H9 (cell line): ENCODE results near the gene JAKMIP3. TPM values are rescaled to one million over a fixed set of nuclear protein-coding genes. Genes with fewer than 3 reads are reported as not detected.

ENCODE experiments used
- DNase-seq: peaks from one replicate; pipeline ENCODE4 v3.0.0-alpha.2; 2017
- H2AFZ ChIP-seq: one replicate; pipeline ENCODE4 v1.6.1; 2013; ENCODE audit warnings: mild to moderate bottlenecking, low read length, control low read depth, moderate library complexity
- H2AK5ac ChIP-seq: 2 replicates; pipeline ENCODE4 v1.6.1; 2013; ENCODE audit warnings: low read length, control low read depth, mixed read lengths; ENCODE audit not compliant: insufficient read length
- H2BK120ac ChIP-seq: one replicate; pipeline ENCODE4 v1.6.1; 2013; ENCODE audit warnings: low read depth, mild to moderate bottlenecking, low read length, control low read depth, inconsistent platforms; ENCODE audit not compliant: poor library complexity, severe bottlenecking
- H2BK12ac ChIP-seq: 2 replicates; pipeline ENCODE4 v1.6.1; 2013; ENCODE audit warnings: low read length, control low read depth, mixed read lengths, low read depth; ENCODE audit not compliant: insufficient read length
- H2BK15ac ChIP-seq: 2 replicates; pipeline ENCODE4 v1.6.1; 2013; ENCODE audit warnings: low read depth, low read length, control low read depth
- H2BK20ac ChIP-seq: one replicate; pipeline ENCODE4 v1.6.1; 2013; ENCODE audit warnings: low read depth, mild to moderate bottlenecking, low read length, control low read depth, inconsistent platforms; ENCODE audit not compliant: poor library complexity, severe bottlenecking
- H2BK5ac ChIP-seq: 2 replicates; pipeline ENCODE4 v1.6.1; 2013; ENCODE audit warnings: low read length, control low read depth, mixed read lengths; ENCODE audit not compliant: insufficient read length
- H3K14ac ChIP-seq: 2 replicates; pipeline ENCODE4 v1.6.1; 2013; ENCODE audit warnings: low read length, control low read depth; ENCODE audit not compliant: insufficient read depth
- H3K18ac ChIP-seq: 2 replicates; pipeline ENCODE4 v1.6.1; 2013; ENCODE audit warnings: low read depth, mild to moderate bottlenecking, mixed read lengths, low read length, control low read depth; ENCODE audit not compliant: insufficient read length
- H3K23ac ChIP-seq: 2 replicates; pipeline ENCODE4 v1.6.1; 2013; ENCODE audit warnings: low read length, control low read depth, mixed read lengths, low read depth; ENCODE audit not compliant: insufficient read length
- H3K23me2 ChIP-seq: 2 replicates; pipeline ENCODE4 v1.6.1; 2013; ENCODE audit warnings: low read depth, mild to moderate bottlenecking, mixed read lengths, low read length, control low read depth; ENCODE audit not compliant: insufficient read length, poor library complexity, severe bottlenecking
- H3K27ac ChIP-seq: 2 replicates; pipeline ENCODE4 v1.5.1; 2013; ENCODE audit warnings: low read length, control low read depth, mixed read lengths, low read depth; ENCODE audit not compliant: insufficient read length
- H3K27me3 ChIP-seq: 2 replicates; pipeline ENCODE4 v1.6.1; 2013; ENCODE audit warnings: low read length, control low read depth, inconsistent platforms; ENCODE audit not compliant: insufficient read depth
- H3K4ac ChIP-seq: 2 replicates; pipeline ENCODE4 v1.6.1; 2013; ENCODE audit warnings: low read depth, mild to moderate bottlenecking, control low read depth, inconsistent platforms, low read length, moderate library complexity
- H3K4me1 ChIP-seq: 2 replicates; pipeline ENCODE4 v1.6.1; 2013; ENCODE audit warnings: low read length, control low read depth, inconsistent platforms; ENCODE audit not compliant: insufficient read depth
- H3K4me2 ChIP-seq: 2 replicates; pipeline ENCODE4 v1.6.1; 2013; ENCODE audit warnings: low read length, control low read depth, mixed read lengths; ENCODE audit not compliant: insufficient read length, insufficient read depth
- H3K56ac ChIP-seq: 2 replicates; pipeline ENCODE4 v1.6.1; 2013; ENCODE audit warnings: low read depth, mild to moderate bottlenecking, mixed read lengths, low read length, control low read depth; ENCODE audit not compliant: insufficient read length
- H3K79me1 ChIP-seq: 2 replicates; pipeline ENCODE4 v1.6.1; 2013; ENCODE audit warnings: low read depth, mild to moderate bottlenecking, moderate library complexity, low read length, control low read depth, inconsistent platforms; ENCODE audit not compliant: insufficient read depth, poor library complexity, severe bottlenecking
- H3K79me2 ChIP-seq: 2 replicates; pipeline ENCODE4 v1.6.1; 2013; ENCODE audit warnings: low read length, control low read depth, inconsistent platforms; ENCODE audit not compliant: insufficient read depth
- H3K9ac ChIP-seq: 2 replicates; pipeline ENCODE4 v1.6.1; 2013; ENCODE audit warnings: low read length, control low read depth, mixed read lengths; ENCODE audit not compliant: insufficient read length; ENCODE audit errors: extremely low read depth
- H3K9me3 ChIP-seq: one replicate; pipeline ENCODE4 v1.6.1; 2013; ENCODE audit warnings: low read depth, low read length, inconsistent platforms; ENCODE audit not compliant: control insufficient read depth
- H3T11ph ChIP-seq: one replicate; pipeline ENCODE4 v1.6.1; 2013; ENCODE audit warnings: mild to moderate bottlenecking, low read length, control low read depth, inconsistent platforms
- H4K20me1 ChIP-seq: one replicate; pipeline ENCODE4 v1.6.1; 2013; ENCODE audit not compliant: control insufficient read depth, insufficient read length, insufficient read depth
- H4K5ac ChIP-seq: 2 replicates; pipeline ENCODE4 v1.6.1; 2013; ENCODE audit warnings: low read depth, mild to moderate bottlenecking, mixed read lengths, low read length, control low read depth; ENCODE audit not compliant: insufficient read length
- H4K8ac ChIP-seq: replicated peaks from 2 replicates; pipeline ENCODE4 v1.6.1; 2013; ENCODE audit warnings: low read length, control low read depth, mixed read lengths, low read depth; ENCODE audit not compliant: insufficient read length
- H4K91ac ChIP-seq: 2 replicates; pipeline ENCODE4 v1.6.1; 2013; ENCODE audit warnings: low read depth, mild to moderate bottlenecking, moderate library complexity, mixed read lengths, low read length, control low read depth; ENCODE audit not compliant: insufficient read length
- H3K27ac Mint-ChIP-seq, 3 experiments: 2 replicates in 2 of 3; 3 replicates in 1 of 3; pipeline ENCODE4 v1.8.0; 2020 to 2021; ENCODE audit warnings: mixed read lengths in 3 of 3, mild to moderate bottlenecking in 1 of 3, moderate library complexity in 1 of 3
- H3K27me3 Mint-ChIP-seq: 2 replicates; pipeline ENCODE4 v1.8.0; 2021; ENCODE audit warnings: low read depth, mild to moderate bottlenecking, moderate library complexity, mixed read lengths
- H3K36me3 Mint-ChIP-seq, 3 experiments: 2 replicates in 2 of 3; 3 replicates in 1 of 3; pipeline ENCODE4 v1.8.0; 2020 to 2021; ENCODE audit warnings: low read depth in 3 of 3, mixed read lengths in 3 of 3; ENCODE audit not compliant: insufficient read depth in 1 of 3
- H3K4me1 Mint-ChIP-seq, 2 experiments: 2 replicates each; pipeline ENCODE4 v1.8.0; 2020; ENCODE audit warnings: mixed read lengths in 2 of 2
- H3K4me3 Mint-ChIP-seq, 2 experiments: 2 replicates in 1 of 2; 3 replicates in 1 of 2; pipeline ENCODE4 v1.8.0; 2020 to 2021; ENCODE audit warnings: mild to moderate bottlenecking in 2 of 2, mixed read lengths in 2 of 2, moderate library complexity in 1 of 2
- H3K9me3 Mint-ChIP-seq, 2 experiments: 2 replicates in 1 of 2; 3 replicates in 1 of 2; pipeline ENCODE4 v1.8.0; 2020; ENCODE audit warnings: mild to moderate bottlenecking in 2 of 2, mixed read lengths in 2 of 2, moderate library complexity in 1 of 2
- CTCF ChIP-seq: fragments of 200-600 bp; sonication (generic); conservative IDR thresholded peaks from 3 replicates; pipeline ENCODE4 v1.8.0; 2021; ENCODE audit warnings: antibody characterized with exemption, mild to moderate bottlenecking
- WGBS: extraction: QIAGEN DNeasy Blood & Tissue Kit; methylation state at CpG from one replicate; pipeline ENCODE4 v1.1.7; 2013; ENCODE audit warnings: missing lambda C conversion rate, low lambda C conversion rate, mixed read lengths; ENCODE audit not compliant: insufficient read length; ENCODE audit errors: extremely low coverage; 5-methylcytosine and 5-hydroxymethylcytosine counted together
- total RNA-seq: library from RNA; stranded (reverse); gene quantifications from 2 replicates; pipeline ENCODE4 v1.2.1, GENCODE V29; 2021

The JAKMIP3 gene
- total RNA-seq, 1 experiment from 2014 or later: 0.50 TPM

DNA sequence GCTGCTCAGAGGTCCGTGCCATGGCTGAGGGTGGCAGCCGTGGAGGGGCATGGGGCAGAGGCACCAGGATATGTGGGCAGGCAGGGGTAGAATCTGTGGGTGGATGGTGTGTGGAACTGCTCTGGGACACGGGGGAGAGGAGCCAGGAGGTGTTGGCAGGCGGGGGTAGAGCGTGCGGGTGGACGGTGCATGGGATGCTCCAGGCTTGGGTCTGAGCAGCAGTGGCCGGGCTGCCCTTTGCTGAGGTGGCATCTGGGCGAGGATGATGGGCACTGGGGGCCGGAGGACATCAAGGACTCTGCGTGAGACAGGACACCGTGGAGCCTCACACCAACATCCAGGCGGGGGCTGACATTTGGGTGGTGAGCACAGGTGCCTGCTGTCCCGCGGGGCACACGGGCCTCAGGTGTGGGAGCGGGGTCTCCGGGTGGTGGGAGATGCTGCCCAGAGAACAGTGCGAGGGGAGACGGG lies 46.2 kb downstream of the JAKMIP3 start:
- no peak overlapping the region for H3K18ac ChIP-seq
- H3T11ph ChIP-seq: no peak overlapping the region
- H4K91ac ChIP-seq: no peak overlapping the region
- no peaks in the 10 kb centered on the region for H3K9me3 ChIP-seq
- WGBS: no CpG with 5 or more reads among the region's 20 CpGs
- no peaks in the 10 kb centered on the region for H3K23me2 ChIP-seq
- H2AFZ ChIP-seq: no peak overlapping the region
- no peaks in the 10 kb centered on the region for H3K79me2 ChIP-seq
- no peak overlapping the region for H2BK15ac ChIP-seq
- DNase-seq: no peak
- H3K9ac ChIP-seq: no peak overlapping the region
- Mint-ChIP-seq H3K27ac (no peak overlapping the region), H3K4me3 (no peak overlapping the region), H3K9me3 (no peaks in the 10 kb centered on the region), H3K36me3 (no peaks in the 10 kb centered on the region), H3K27me3 (no peaks in the 10 kb centered on the region), H3K4me1 (no peaks in the 10 kb centered on the region; a peak in 1 of 4 replicates)
- H2BK20ac ChIP-seq: no peak overlapping the region
- no peak overlapping the region for H2BK120ac ChIP-seq
- H4K5ac ChIP-seq: no peak overlapping the region
- H3K27ac ChIP-seq: no peak overlapping the region
- no peak overlapping the region for H2BK5ac ChIP-seq
- no peak overlapping the region for H3K23ac ChIP-seq
- H2AK5ac ChIP-seq: no peak overlapping the region
- H4K20me1 ChIP-seq: no peaks in the 10 kb centered on the region
- H4K8ac ChIP-seq: no peak overlapping the region
- no peak overlapping the region for H3K56ac ChIP-seq
- no peaks in the 10 kb centered on the region for H3K27me3 ChIP-seq
- no peak overlapping the region for H2BK12ac ChIP-seq
- no peak for TF ChIP-seq CTCF
- H3K14ac ChIP-seq: no peak overlapping the region; the same call in 1 of the 2 replicates
- no peaks in the 10 kb centered on the region for H3K4me1 ChIP-seq
- no peak overlapping the region for H3K4me2 ChIP-seq
- no peaks in the 10 kb centered on the region for H3K79me1 ChIP-seq
- H3K4ac ChIP-seq: no peak overlapping the region
